CD4-positive, alpha-beta T cell treated with Interleukin-15 for 1 hour (primary cell): ENCODE results near the gene SDF2.
"Not testable (repeated sequence)": the region's sequence is repeated elsewhere in the genome, so short reads cannot be mapped to it uniquely, and the experiment has no call there.

Experiments used
- DNase-seq: peaks from one replicate; pipeline ENCODE4 v3.0.0-alpha.2; 2020

SDF2 gene

DNA sequence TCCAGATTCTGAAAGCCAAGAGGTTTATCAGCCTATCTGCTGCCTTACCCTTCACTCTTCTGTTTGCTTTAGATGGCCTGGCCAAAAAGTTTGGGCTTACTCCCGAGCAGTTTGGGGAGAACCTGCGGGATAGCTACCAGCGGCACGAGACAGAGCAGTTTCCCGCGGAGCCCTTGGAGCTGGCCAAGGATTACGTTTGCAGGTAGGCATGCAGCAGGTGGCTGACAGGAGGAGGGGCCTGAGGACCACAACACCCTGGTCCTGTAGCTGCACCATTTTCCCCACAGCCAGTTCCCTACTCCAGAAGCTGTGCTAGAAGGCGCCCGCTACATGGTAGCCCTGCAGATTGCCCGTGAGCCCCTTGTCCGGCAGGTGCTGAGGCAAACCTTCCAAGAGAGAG is 20.9 kb upstream of the SDF2 start:
- DNase-seq = no peak

DNA sequence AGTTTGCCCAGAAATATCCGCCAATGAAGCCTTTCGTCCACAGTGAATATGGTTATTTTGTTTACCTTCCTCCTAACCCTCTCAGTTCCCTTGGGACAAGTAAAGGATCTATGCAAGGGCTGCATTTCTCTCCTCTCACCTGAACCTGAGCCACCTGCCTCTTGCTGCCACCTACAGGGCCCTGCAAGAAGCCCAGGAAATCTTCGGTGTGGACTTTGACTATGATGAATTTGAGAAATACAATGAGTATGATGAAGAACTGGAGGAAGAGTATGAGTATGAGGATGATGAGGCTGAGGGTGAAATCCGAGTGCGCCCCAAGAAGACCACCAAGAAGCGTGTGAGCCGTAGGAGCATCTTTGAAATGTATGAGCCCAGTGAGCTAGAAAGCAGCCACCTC is 14.3 kb upstream of the SDF2 start:
- DNase-seq = no peak

DNA sequence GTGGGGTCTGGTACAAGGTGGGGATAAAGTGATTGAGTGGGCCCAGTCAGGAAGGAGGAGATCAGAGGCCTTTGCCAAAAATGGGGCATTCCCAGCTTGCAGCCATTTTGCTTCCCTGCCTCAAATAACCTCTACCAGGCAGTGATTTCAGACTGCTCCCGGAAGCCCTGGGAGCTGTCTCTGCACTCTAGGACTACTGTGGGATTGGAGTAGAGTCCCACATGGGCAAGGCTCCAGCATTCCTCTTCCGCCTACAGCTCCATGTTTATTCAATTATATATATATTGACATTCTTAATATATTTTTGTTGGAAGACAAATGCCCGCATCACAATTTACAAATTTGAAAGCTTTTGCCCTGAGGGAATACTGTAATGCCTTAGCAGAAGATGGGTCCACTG is 13.8 kb upstream of the SDF2 start:
- DNase-seq = no peak

DNA sequence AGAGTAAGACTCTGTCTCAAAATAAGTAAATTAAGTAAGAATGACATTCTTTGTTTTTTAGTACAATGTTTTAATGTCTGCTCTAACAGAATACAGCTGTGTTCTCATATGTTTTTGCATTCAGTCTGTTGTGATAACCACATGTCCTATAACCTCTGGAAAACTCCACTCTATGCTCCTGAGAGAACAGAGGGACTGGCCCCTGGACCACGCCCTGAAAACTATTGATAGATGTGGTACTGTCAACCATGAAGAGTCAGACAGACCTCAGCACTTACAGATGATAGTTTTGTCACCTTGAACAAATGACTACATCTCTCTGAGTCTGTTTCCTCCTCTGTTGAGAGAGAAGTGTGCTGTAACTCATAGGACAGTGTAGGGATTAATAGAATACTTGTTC is 8.2 kb upstream of the SDF2 start:
- DNase-seq = no peak

DNA sequence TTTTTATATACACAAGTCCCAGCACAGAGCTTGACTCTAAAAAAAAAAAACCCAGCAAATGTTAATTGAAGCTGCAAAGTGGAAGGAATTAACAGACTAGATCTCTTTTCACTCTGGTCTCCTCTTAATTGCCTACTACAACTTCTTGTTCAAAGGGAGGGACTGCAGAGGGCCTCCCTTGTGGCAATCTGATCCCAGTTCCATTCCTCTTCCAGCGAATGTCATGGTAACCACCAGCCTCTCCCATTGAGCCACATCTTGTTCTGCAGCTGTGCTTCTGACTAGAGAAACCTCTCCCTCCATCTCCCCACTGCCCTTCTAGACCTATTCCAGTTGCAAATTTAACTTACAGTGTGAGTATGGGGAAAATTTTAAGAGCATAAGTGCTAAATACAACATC is 6.2 kb upstream of the SDF2 start:
- DNase-seq = no peak

DNA sequence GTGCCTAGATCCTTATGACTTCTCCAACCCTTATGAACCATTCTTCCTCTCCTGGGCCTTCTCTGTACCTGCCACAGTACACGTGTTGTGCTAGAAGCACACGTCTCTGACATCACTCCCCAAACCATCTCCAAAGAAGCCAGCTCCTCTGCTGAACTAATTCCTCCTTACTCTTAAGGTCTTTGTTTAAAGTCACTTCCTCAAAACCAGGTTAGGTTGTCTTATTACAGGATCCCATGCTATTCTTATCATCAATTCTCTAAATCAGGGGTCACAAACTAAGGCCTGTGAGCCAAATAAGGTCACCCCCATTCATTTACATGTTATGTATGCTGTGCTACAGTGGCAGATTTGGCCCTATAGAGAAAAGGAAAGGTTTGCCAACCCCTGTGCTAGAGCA is 4.3 kb upstream of the SDF2 start:
- no peak for DNase-seq

DNA sequence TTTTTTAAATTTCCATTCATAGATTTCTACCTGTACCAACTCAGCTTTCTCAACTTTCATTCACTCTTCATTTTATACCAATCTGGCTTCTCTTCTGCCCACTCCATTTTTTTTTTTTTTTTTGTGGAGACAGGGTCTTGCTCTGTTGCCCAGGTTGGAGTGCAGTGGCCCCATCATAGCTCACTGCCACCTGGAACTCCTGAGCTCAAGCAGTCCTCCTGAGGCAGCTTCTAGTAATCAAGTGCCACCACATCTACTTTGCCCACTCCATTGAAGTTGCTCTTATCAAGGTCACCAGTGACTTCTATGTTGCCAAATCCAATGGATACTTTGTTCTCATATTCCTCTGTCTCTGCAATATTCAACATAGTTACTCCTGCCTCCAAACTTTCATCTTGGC is 2.0 kb upstream of the SDF2 start:
- no peak for DNase-seq

DNA sequence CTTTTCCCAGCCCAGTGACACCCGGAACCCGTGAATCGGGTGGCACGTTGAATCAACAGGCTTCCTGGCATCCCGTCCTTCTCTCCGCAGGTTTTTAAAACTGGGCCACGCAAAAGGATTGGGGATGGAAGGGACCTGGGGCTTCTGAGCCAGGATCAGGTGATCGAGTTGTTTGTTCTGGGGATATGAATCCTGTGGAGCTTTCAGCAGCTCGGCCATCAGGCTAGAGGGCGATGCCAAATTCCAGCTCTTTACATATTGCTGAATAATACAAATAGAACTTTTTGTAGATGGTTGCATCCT is 772 bp upstream of the SDF2 start:
- no peak for DNase-seq

DNA sequence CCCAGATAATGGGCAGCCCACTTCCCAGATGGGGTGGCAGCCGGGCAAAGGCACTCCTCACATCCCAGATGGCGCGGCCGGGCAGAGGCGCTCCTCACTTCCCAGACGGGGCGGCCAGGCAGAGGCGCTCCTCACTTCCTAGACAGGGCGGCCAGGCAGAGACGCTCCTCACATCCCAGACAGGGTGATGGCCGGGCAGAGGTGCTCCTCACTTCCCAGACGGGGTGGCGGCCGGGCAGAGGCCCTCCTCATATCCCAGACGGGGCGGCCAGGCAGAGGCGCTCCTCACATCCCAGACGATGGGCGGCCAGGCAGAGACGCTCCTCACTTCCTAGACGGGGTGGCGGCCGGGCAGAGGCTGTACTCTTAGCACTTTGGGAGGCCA is 2.2 kb downstream of the SDF2 start:
- not testable (repeated sequence) for DNase-seq

DNA sequence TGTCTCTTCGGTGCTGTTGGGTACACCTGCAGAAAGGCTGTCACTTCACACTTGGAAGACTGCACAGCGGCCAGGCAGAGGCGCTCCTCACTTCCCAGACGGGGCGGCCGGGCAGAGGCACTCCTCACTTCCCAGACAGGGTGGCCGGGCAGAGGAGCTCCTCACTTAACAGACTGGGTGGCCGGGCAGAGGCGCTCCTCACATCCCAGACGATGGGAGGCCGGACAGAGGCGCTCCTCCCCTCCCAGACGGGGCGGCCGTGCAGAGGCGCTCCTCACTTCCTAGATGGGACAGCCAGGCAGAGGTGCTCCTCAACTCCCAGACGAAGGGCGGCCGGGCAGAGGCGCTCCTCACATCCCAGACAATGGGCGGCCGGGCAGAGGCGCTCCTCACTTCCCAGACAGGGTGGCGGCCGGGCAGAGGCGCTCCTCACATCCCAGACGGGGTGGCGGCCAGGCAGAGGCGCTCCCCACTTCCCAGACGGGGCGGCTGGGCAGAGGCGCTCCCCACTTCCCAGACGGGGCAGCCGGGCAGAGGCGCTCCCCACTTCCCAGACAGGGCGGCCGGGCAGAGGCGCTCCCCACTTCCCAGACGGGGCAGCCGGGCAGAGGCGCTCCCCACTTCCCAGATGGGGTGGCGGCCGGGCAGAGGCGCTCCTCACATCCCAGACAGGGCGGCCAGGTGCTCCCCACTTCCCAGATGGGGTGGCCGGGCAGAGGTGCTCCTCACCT is 2.8 kb downstream of the SDF2 start:
- not testable (repeated sequence) for DNase-seq

DNA sequence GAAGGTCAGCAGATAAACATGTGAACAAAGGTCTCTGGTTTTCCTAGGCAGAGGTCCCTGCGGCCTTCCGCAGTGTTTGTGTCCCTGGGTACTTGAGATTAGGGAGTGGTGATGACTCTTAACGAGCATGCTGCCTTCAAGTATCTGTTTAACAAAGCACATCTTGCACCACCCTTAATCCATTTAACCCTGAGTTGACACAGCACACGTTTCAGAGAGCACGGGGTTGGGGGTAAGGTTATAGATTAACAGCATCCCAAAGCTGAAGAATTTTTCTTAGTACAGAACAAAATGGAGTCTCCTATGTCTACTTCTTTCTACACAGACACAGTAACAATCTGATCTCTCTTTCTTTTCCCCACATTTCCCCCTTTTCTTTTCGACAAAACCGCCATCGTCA is 3.4 kb downstream of the SDF2 start:
- not testable (repeated sequence) for DNase-seq

DNA sequence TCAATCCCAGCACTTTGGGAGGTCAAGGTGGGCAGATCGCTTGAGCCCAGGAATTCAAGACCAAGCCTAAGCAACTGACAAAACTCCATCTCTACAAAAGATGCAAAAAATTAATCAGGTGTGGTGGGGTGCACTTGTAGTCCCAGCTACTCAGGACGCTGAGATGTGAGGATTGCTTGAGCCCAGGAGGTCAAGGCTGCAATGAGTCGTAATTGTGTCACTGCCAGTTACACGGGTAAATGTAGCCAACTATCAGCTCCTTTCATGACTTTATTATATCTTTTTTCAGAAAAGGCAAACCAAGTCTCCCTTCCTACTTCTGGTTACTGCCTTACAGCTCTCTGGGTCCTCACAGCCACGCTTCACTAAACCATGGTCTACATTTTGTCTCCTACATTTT is 4.0 kb downstream of the SDF2 start:
- DNase-seq = no peak

DNA sequence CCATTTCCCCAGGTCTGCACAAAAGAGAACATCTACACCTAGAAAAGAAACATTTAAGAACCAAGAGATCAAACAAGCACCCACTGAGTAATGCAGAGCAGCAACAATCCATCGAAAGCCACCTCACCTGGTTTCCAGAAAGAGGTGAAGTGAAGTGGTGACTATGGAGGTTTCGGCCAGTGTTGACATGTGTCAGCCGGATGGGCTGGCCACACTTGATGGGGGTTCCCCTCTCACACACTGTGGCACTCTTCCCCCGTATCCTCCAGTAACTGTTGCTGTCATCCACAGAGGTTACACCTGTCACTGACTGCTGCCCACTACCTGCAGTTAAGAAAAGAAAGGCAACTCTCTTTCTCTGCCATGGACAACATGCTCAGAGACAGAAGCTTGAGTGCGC is 6.5 kb downstream of the SDF2 start:
- no peak for DNase-seq

DNA sequence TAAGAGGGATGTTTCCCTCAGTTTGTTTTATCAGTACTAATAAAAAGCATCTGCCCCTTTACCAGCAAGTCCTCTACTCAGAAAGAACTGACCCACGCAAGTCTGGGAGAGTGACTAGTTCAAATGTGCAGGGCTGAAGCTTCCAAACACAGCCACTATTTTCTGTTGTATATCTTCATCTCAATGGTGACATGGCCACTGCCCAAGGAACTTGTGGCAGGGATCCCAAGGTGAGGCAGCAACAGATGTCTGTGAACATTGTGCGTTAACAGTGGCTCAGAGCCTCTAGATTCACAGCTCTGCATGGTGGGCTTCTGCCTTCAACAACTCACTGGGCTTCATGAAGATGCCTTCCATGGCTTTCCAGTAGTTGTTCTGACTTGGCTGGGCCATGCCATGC is 13.0 kb downstream of the SDF2 start:
- no peak for DNase-seq

DNA sequence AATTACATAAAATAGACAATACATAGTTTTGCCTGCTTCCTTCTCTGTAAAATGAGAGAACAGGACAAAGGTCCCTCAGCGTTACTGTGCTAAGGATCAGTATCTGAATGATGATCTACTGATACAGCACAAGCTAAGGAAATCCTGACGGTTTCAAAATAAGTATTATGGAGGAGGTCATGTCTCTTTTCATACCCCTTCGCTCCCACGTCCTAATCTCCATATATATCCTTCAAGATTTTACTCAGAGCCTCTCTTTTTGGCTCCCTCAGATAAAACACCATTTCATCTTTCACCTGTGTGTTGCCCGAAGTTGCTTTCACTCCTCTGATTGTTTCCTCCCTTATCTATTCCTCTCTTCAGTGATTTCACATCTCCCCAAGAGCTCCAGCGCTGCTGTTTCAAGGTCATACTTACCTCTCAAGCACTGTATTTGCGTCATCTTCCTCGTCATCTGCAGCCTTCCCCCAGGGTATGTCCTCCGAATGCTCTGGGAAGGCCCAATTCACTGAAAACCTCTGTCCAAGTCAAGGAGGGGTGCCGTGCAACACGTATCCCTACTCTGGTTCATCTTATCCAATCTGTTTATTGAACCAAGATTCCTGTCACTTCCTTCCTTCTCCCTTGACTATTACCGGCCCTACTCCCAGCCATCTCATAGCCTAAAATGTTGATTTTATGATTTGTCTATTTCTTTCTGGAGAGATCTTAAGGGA is 15.5 kb downstream of the SDF2 start:
- DNase-seq = no peak

DNA sequence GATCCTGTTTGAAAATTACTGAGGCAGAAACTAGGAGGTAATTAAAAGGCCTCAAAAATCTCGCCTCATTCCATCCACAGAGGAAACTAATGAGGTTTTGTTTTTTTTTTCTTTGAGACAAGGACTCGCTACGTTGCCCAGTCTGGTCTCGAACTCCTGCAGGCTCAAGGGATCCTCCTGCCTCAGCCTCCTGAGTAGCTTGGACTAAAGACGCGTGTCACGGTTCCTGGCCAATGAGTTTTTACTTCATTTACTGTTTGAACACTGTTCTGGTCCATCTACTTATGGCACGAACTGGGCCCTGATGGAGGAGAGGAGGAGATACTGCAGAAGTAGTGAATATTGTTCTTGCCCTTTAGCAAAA is 16.1 kb downstream of the SDF2 start:
- DNase-seq = no peak

DNA sequence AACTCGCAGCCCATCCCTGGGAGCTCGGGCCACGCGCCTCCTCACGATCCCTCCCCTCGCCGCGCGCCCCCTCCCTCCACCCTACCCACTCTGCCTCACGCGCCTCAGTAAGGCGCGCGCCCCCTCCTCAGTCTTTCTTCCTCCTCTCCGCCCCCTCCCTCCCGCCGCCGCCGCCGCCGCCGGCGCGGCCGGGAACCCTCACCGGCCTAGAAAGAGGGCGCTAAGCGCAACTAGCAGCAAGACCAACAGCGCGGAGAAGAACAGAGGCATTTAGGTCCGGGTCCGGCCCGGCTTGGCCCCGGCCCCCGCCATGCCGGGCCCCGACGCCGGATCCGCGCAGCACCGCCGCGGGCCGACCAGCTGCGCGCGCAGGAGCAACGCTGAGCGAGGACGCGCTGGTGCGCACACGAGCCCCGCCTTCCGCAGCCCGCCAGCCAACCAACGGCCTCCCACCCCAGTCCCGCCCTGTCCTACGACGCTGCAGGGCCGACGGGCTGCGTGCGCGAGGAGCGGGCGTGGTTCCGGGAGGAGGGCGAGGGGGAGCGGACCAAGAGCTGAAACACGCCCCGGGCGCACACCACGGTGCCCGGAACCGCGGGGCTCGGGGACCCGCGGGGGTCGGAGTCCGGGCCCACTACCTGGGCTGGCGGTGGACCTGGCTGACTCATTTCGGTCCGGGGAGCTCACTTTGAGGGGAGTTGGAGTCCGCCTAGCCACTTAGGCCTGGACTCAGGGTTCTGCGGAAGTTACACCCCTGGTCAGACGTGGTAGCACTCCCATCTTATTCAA is 16.7 kb downstream of the SDF2 start, which contains the start of gene BLTP2:
BLTP2 (minus strand) TSS at position 372 of the 789 bp plus-strand sequence; CDS start at position 270, 102 bp downstream.
- DNase-seq = peak; percentile 96

DNA sequence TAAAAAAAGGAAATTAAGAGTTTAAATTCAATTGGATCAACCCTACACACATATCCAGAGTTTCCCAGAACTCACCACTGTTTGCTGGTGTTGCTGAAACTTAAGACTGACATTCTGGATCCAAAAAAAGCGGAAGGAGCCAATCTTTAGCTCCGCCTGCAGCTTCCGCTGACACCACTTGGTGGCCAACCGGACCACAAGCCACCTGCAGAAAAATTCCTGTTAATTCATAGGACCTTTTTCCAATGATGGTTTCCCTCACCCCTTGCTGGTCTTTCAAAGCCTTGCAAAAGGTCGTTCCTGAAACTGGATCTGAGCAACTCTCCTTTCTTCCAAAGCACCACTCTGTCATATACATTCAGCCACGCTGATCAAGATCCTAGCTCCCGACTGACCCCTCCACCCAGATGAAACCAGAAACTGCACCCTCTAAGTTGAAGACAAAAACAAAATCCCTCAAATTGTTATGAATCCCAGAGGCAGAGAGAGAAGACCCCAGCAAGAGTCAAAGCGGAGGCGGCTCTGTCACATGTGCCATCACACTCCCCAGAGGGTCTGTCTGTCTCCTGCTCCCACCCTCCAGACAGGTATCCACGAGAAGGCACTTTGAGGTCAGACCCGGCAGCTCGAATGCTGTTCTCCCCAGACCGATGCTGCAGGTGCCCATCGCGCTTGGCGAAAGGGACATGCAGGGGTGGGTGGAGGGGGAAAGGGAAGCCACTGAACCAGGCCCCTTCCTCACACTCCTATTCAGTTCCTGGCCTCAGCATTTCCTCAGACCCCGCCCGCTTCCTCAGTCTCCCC is 17.5 kb downstream of the SDF2 start:
- peak; percentile 28 for DNase-seq

DNA sequence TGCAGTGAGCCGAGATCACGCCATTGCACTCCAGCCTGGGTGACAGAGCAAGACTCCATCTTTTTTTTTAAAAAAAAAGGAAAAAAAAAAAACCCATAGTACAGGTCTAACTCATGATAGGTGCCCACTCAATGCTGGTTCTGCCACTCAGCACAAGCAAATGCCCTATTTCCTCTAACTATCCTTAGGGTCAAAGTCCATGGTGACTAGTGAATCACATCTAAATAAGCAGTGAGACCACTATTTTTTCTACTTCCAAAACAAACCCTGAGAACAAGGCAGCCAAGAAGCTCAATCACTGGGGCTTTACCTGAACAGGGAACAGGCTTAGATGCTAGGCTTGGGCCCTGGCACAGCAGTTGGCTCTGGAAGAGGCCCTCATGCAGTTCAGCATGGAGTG is 20.1 kb downstream of the SDF2 start:
- no peak for DNase-seq

DNA sequence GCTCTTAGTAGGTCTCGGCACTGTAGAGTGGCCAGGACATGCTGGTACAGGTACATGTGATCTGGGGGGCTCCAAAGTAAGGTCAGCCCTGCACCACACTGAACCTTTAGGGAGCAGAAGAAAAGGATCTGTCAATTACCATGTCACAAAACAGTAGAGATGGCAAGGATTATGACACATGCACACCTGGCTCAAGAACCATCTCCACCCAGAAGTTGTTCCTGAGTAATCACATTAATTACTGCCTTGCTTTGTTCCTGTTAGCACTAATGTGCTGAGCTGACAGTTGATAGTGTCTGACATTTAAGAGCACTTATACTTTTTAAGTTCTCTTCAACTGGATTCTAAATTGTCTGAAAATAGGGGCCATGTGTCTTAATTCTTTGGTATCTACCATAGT is 26.2 kb downstream of the SDF2 start:
- no peak for DNase-seq

DNA sequence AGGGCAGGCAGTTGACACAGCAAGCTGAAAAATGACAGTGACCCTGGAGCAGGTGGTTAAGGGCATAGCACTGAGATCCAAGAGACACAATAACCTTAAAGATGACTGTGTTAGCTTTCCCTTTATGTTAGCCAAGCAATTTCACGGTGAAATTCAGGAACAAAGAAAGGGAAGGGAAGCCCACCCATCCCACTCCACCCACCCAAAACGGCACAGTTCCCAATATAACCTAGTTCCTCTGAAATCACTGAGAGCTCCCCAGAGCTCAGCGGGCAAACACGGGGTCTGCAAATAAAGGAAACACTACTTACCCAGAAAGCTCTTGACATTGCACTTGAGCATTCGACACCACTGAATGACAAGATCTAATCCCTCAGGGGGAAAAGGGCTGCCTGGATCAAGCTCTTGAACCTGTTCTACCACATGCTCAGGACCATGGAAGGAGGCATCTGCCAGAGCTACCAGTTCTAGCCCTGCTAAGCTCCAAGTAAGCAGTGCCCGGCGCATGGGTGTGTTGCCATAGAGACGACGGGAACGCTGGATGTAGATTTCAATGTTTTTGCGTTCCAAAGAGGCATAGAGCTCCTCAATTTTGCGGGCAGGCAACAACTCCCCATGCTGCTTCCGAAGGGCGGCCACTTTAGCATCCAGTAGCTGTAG is 27.4 kb downstream of the SDF2 start:
- no peak for DNase-seq

DNA sequence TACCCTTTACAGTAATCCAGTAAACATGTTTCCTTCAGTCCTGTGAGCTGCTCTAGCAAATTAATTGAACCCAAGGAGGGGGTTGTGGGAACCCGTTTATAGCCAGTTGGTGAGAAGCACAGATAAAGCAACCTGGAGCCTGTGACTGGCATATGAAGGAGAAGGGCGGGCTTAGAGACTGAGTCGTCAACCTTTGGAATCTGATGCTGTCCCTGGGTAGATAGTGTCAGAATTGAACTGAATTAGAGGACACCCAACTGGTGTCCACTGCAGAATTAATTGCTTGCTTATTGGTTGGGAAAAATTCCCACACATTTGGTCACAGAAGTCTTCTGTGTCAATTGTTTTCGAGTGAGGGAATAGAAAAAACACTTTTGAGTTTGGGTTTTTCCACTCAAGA is 34.9 kb downstream of the SDF2 start:
- no peak for DNase-seq

DNA sequence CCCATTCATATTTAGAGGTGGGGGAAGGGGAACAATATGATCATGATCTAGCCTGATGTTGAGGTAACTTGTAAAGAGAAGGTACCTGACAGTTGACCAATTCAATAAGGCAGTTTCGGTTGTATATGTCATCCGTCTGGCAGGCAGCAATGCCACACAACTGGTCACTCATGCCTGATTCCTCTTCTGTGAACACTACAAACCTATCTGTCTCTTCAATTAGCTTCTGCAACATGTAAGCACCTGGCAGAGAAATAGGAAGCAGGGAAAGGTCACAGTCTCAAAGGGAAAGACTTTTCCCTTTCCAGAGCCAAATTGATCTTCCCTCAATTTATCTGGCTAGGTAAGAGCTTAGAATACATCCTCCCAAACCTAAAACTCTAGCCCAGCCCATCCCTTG is 37.6 kb downstream of the SDF2 start:
- no peak for DNase-seq
